Esophagus (tissue), 2 donors: ENCODE results near the gene SPARC. TPM values are rescaled to one million over a fixed set of nuclear protein-coding genes. Genes with fewer than 3 reads are reported as not detected.

ENCODE experiments used
- H3K27ac ChIP-seq, 2 donors: one replicate each; pipeline ENCODE4 v1.5.1; 2013; ENCODE audit warnings: low read depth in 2 of 2, mild to moderate bottlenecking in 2 of 2, inconsistent platforms in 1 of 2, low read length in 1 of 2, moderate library complexity in 1 of 2
- H3K27me3 ChIP-seq, 2 donors: one replicate each; pipeline ENCODE4 v1.6.1; 2013; ENCODE audit warnings: low read length in 2 of 2, control low read depth in 1 of 2, mild to moderate bottlenecking in 1 of 2; ENCODE audit not compliant: insufficient read depth in 2 of 2, control insufficient read depth in 1 of 2
- H3K36me3 ChIP-seq, 2 donors: one replicate each; pipeline ENCODE4 v1.6.1; 2013; ENCODE audit warnings: low read length in 1 of 2; ENCODE audit not compliant: control insufficient read depth in 2 of 2, insufficient read depth in 2 of 2
- H3K4me1 ChIP-seq, 2 donors: one replicate each; pipeline ENCODE4 v1.6.1; 2013; ENCODE audit warnings: low read length in 1 of 2; ENCODE audit not compliant: control insufficient read depth in 2 of 2, insufficient read depth in 2 of 2
- H3K4me3 ChIP-seq, 2 donors: one replicate each; pipeline ENCODE4 v1.5.1; 2013; ENCODE audit warnings: low read length in 2 of 2, mild to moderate bottlenecking in 2 of 2, low read depth in 1 of 2, moderate library complexity in 1 of 2
- H3K9me3 ChIP-seq, 2 donors: one replicate each; pipeline ENCODE4 v1.6.1; 2013; ENCODE audit warnings: mild to moderate bottlenecking in 2 of 2, low read depth in 1 of 2, low read length in 1 of 2, moderate library complexity in 1 of 2; ENCODE audit not compliant: control insufficient read depth in 2 of 2, insufficient read depth in 1 of 2
- WGBS, 2 donors: extraction: QIAGEN DNeasy Blood & Tissue Kit; methylation state at CpG; one replicate each; pipeline ENCODE4 v1.1.7; 2013; 5-methylcytosine and 5-hydroxymethylcytosine counted together
- polyA plus RNA-seq, 2 donors: library from polyadenylated mRNA; stranded (reverse); fragments of 200-250 nt; gene quantifications; one replicate each; pipeline ENCODE4 v1.2.3, GENCODE V29; 2013
- donor health status: healthy with polysubstance abuse.
- donor health status: Bipolar disorder and iron deficiency.

Gene SPARC
- polyA plus RNA-seq, 2 donors = 12.1 to 52.5 TPM

- Histone ChIP-seq H3K36me3 (no peaks in the 10 kb centered on the region), H3K27ac (peak overlapping the region in 1 of 2 donors; percentile 36), H3K27me3 (no peaks in the 10 kb centered on the region), H3K9me3 (no peaks in the 10 kb centered on the region), H3K4me1 (peaks cover 0 to 10% of the 10 kb centered on the region in 2 donors), H3K4me3 (no peak overlapping the region)
- WGBS, 2 donors = 53 to 59% methylated on average over 4 of the region's 4 CpGs
Measured at GRCh38 chr5:151674626-151675610, 11.8 kb downstream of the SPARC start.

GRCh38 chr5:151673421-151673820 lies 13.3 kb downstream of the SPARC start:
- WGBS, 2 donors = 71 to 73% methylated on average over 4 of the region's 4 CpGs
- Histone ChIP-seq H3K4me3 (no peak overlapping the region), H3K27me3 (no peaks in the 10 kb centered on the region), H3K4me1 (peaks cover 0 to 7% of the 10 kb centered on the region in 2 donors), H3K9me3 (no peaks in the 10 kb centered on the region), H3K27ac (no peak overlapping the region), H3K36me3 (no peaks in the 10 kb centered on the region)

GRCh38 chr5:151672516-151672915 lies 14.2 kb downstream of the SPARC start:
- Histone ChIP-seq H3K27ac (peak overlapping the region; percentile 14 to 28), H3K36me3 (no peaks in the 10 kb centered on the region), H3K27me3 (no peaks in the 10 kb centered on the region), H3K4me1 (peaks cover 0 to 7% of the 10 kb centered on the region in 2 donors), H3K4me3 (no peak overlapping the region), H3K9me3 (no peaks in the 10 kb centered on the region)
- 72 to 77% methylated on average over 8 of the region's 8 CpGs for WGBS, 2 donors

- H3K27me3 ChIP-seq = no peaks in the 10 kb centered on the region
- no peaks in the 10 kb centered on the region for H3K9me3 ChIP-seq
- peak overlapping the region; percentile 60 to 71 for H3K27ac ChIP-seq
- H3K4me1 ChIP-seq = peaks cover 0 to 7% of the 10 kb centered on the region in 2 donors
- H3K36me3 ChIP-seq = peaks cover 0 to 4% of the 10 kb centered on the region in 2 donors
- no peak overlapping the region for H3K4me3 ChIP-seq
- WGBS, 2 donors = 68 to 78% methylated on average over 4 of the region's 4 CpGs
Measured at GRCh38 chr5:151671950-151672349, 14.8 kb downstream of the SPARC start.

- H3K27me3 ChIP-seq = no peaks in the 10 kb centered on the region
- 53 to 56% methylated on average over 6 of the region's 6 CpGs for WGBS, 2 donors
- no peak overlapping the region for H3K4me3 ChIP-seq
- H3K9me3 ChIP-seq = no peaks in the 10 kb centered on the region
- peaks cover 0 to 5% of the 10 kb centered on the region in 2 donors for H3K36me3 ChIP-seq
- peak overlapping the region; percentile 60 to 71 for H3K27ac ChIP-seq
- peaks cover 0 to 7% of the 10 kb centered on the region in 2 donors for H3K4me1 ChIP-seq
Measured at GRCh38 chr5:151670953-151671636, 15.6 kb downstream of the SPARC start.

- no peak overlapping the region for H3K4me3 ChIP-seq
- peak overlapping the region in 1 of 2 donors; percentile 45 for H3K27ac ChIP-seq
- no peaks in the 10 kb centered on the region for H3K27me3 ChIP-seq
- WGBS, 2 donors = 59 to 69% methylated on average over 4 of the region's 4 CpGs
- peaks cover 0 to 8% of the 10 kb centered on the region in 2 donors for H3K36me3 ChIP-seq
- peaks cover 3 to 7% of the 10 kb centered on the region in 2 donors for H3K4me1 ChIP-seq
- no peaks in the 10 kb centered on the region for H3K9me3 ChIP-seq
Measured at GRCh38 chr5:151670083-151670686, 16.5 kb downstream of the SPARC start.

GRCh38 chr5:151667083-151667482 lies 19.6 kb downstream of the SPARC start:
- Histone ChIP-seq H3K36me3 (peaks cover 0 to 8% of the 10 kb centered on the region in 2 donors), H3K27ac (no peak overlapping the region), H3K4me3 (no peak overlapping the region), H3K27me3 (no peaks in the 10 kb centered on the region), H3K9me3 (no peaks in the 10 kb centered on the region), H3K4me1 (peaks cover 3 to 7% of the 10 kb centered on the region in 2 donors)
- WGBS, 2 donors = 81 to 88% methylated on average over 7 of the region's 7 CpGs

GRCh38 chr5:151665613-151666012 lies 21.1 kb downstream of the SPARC start:
- 26 to 30% methylated on average over 2 of the region's 2 CpGs for WGBS, 2 donors
- no peaks in the 10 kb centered on the region for H3K9me3 ChIP-seq
- no peak overlapping the region for H3K4me3 ChIP-seq
- peaks cover 2 to 3% of the 10 kb centered on the region in 2 donors for H3K4me1 ChIP-seq
- peak overlapping the region in 1 of 2 donors; percentile 59 for H3K27ac ChIP-seq
- no peaks in the 10 kb centered on the region for H3K27me3 ChIP-seq
- H3K36me3 ChIP-seq = peaks cover 0 to 8% of the 10 kb centered on the region in 2 donors
